IPS-20b (cell line): ENCODE measurements around the gene ATXN1.

Experiments used
- H3K27ac ChIP-seq: one replicate; pipeline ENCODE4 v1.5.1; 2013; ENCODE audit warnings: low read length
- H3K27me3 ChIP-seq: 2 replicates; pipeline ENCODE4 v1.6.1; 2013; ENCODE audit warnings: mild to moderate bottlenecking, low read length, inconsistent platforms; ENCODE audit not compliant: insufficient read depth
- H3K36me3 ChIP-seq: 2 replicates; pipeline ENCODE4 v1.6.1; 2013; ENCODE audit warnings: low read depth, mild to moderate bottlenecking, inconsistent platforms, low read length, moderate library complexity; ENCODE audit not compliant: insufficient read depth
- H3K4me1 ChIP-seq: 2 replicates; pipeline ENCODE4 v1.6.1; 2013; ENCODE audit warnings: mild to moderate bottlenecking, control low read depth, inconsistent platforms, low read length, moderate library complexity; ENCODE audit not compliant: insufficient read depth
- H3K4me3 ChIP-seq: 2 replicates; pipeline ENCODE4 v1.5.1; 2013; ENCODE audit warnings: mild to moderate bottlenecking, low read length, inconsistent platforms
- H3K9ac ChIP-seq: 2 replicates; pipeline ENCODE4 v1.6.1; 2013; ENCODE audit warnings: low read depth, mild to moderate bottlenecking, inconsistent platforms, low read length, moderate library complexity
- H3K9me3 ChIP-seq: 2 replicates; pipeline ENCODE4 v1.6.1; 2013; ENCODE audit warnings: mild to moderate bottlenecking, low read depth, low read length, inconsistent platforms; ENCODE audit not compliant: insufficient read depth

ATXN1 gene

GRCh38 chr6:16345449-16346330, 415.6 kb downstream of the ATXN1 start:
- no peak overlapping the region for H3K4me3 ChIP-seq
- H3K27me3 ChIP-seq = no peaks in the 10 kb centered on the region
- H3K9ac ChIP-seq = no peak overlapping the region
- H3K27ac ChIP-seq = no peak overlapping the region
- no peaks in the 10 kb centered on the region for H3K9me3 ChIP-seq
- H3K36me3 ChIP-seq = no peaks in the 10 kb centered on the region
- H3K4me1 ChIP-seq = peaks cover 8% of the 10 kb centered on the region; the same call in 1 of the 2 replicates

DNA sequence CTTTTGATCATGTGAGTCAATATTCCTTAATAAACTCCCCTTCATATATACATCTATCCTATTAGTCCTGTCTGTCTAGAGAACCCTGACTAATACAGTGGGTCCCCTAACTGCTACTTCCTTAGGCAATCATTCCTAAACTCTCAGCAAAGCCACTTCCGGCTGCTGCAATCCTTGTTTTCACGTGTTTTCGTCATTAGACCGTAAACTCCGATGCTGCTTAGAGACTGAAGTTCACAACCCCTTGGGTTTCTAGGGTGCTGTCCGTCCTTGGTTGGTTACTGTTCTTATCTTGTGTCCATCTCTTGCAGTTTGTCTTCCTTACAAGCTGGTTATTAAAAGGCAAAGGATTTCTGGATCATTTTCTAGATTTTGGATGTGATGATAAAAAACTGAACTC, 416.5 kb downstream of the ATXN1 start:
- no peak overlapping the region for H3K27ac ChIP-seq

DNA sequence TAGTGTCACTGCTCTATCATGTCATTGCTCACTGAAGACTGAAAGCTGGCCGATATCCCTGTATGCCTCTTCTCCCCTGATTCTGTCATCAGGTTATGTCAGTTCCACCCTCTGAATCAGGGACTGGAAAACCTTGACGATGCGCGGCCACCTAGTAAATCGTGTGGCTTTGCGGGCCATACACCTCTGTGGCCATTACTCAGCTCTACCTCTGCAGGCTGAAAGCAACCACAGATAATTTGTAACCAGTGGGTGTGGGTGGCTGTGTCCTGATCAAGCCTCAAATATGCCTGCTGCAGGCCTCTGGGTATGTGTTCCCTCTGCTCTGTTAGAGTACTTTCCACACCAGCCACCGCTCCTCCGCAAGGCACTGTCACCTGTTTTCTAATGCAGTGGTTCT, 417.7 kb downstream of the ATXN1 start:
- H3K36me3 ChIP-seq = no peaks in the 10 kb centered on the region
- H3K27ac ChIP-seq = no peak overlapping the region
- H3K4me1 ChIP-seq = peaks cover 13% of the 10 kb centered on the region; the same call in 1 of the 2 replicates
- H3K9me3 ChIP-seq = no peaks in the 10 kb centered on the region
- H3K27me3 ChIP-seq = no peaks in the 10 kb centered on the region
- H3K9ac ChIP-seq = no peak overlapping the region
- no peak overlapping the region for H3K4me3 ChIP-seq

More for the DNA sequence above, 416.5 kb downstream of the ATXN1 start:
- no peaks in the 10 kb centered on the region for H3K27me3 ChIP-seq
- peaks cover 8% of the 10 kb centered on the region; the same call in 1 of the 2 replicates for H3K4me1 ChIP-seq
- H3K4me3 ChIP-seq = no peak overlapping the region
- no peak overlapping the region for H3K9ac ChIP-seq
- no peaks in the 10 kb centered on the region for H3K36me3 ChIP-seq
- H3K9me3 ChIP-seq = no peaks in the 10 kb centered on the region

GRCh38 chr6:16339265-16339587, 422.0 kb downstream of the ATXN1 start:
- Histone ChIP-seq H3K4me1 (peaks cover 5% of the 10 kb centered on the region; the same call in 1 of the 2 replicates), H3K4me3 (no peak overlapping the region), H3K27ac (no peak overlapping the region), H3K36me3 (no peaks in the 10 kb centered on the region), H3K9ac (no peak overlapping the region), H3K27me3 (no peaks in the 10 kb centered on the region), H3K9me3 (no peaks in the 10 kb centered on the region)

GRCh38 chr6:16338577-16339264, 422.5 kb downstream of the ATXN1 start:
- Histone ChIP-seq H3K9ac (no peak overlapping the region), H3K27ac (no peak overlapping the region), H3K9me3 (no peaks in the 10 kb centered on the region), H3K27me3 (no peaks in the 10 kb centered on the region), H3K4me1 (peaks cover 5% of the 10 kb centered on the region; the same call in 1 of the 2 replicates), H3K4me3 (no peak overlapping the region), H3K36me3 (no peaks in the 10 kb centered on the region)

DNA sequence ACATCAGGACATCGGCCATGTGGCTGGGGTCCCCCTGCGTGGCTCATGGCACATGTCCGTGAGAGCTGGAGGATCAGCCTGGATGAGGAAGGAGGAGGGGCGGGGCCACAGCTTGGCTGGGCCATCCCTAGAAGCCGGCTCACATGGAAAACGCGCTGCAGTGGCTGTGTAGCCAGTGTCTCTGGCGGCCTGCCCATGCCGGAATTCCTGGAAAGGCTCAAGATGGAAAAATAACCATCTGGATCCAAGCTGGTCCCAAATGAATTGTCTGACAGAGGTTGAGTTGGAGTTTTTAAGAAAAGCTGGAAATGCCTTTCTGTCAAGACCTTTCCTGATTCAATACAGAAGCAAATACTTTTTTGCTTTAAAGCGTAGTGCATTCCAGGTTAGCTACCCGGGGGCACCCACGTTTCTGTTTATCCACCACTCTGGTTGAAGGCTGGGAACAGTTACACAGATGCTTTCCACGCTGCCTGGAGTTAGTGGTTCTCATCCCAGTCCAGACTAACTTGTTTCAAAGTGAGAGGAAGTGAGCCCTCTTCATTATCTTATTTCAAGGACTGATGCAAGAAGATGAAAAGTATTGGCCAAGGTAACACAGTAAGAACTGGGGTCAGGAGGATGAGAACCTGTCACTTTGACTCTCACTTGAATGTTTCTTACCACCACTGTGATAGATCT, 423.8 kb downstream of the ATXN1 start:
- no peak overlapping the region for H3K27ac ChIP-seq
- H3K9me3 ChIP-seq = no peaks in the 10 kb centered on the region
- no peak overlapping the region for H3K9ac ChIP-seq
- H3K27me3 ChIP-seq = no peaks in the 10 kb centered on the region
- H3K4me1 ChIP-seq = peaks cover 5% of the 10 kb centered on the region; the same call in 1 of the 2 replicates
- H3K4me3 ChIP-seq = no peak overlapping the region
- no peaks in the 10 kb centered on the region for H3K36me3 ChIP-seq

DNA sequence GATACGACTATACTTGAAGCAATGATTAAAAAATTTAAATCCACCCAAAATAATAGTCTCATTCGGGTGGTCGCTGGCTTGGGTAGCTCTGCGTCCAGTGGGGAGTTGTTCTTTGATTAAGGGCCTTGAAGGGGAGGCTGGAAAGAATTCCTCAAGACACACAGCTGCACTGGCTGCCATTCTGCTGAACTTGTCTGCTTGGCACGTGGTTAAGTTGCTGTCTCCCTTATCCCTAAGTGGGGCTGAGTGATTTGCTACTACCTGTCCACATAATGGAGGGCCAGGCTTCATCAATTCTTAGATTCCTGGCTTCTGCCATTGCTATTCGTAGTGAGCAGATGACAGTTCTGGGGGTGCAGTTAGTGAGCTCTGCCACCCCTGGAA, 424.4 kb downstream of the ATXN1 start:
- peaks cover 5% of the 10 kb centered on the region for H3K4me1 ChIP-seq
- H3K4me3 ChIP-seq = no peak overlapping the region
- no peaks in the 10 kb centered on the region for H3K9me3 ChIP-seq
- H3K9ac ChIP-seq = no peak overlapping the region
- H3K27ac ChIP-seq = no peak overlapping the region
- H3K27me3 ChIP-seq = no peaks in the 10 kb centered on the region
- no peaks in the 10 kb centered on the region for H3K36me3 ChIP-seq

GRCh38 chr6:16336056-16336818, 425.0 kb downstream of the ATXN1 start:
- Histone ChIP-seq H3K9me3 (no peaks in the 10 kb centered on the region), H3K36me3 (no peaks in the 10 kb centered on the region), H3K27ac (no peak overlapping the region), H3K9ac (no peak overlapping the region), H3K27me3 (no peaks in the 10 kb centered on the region), H3K4me3 (no peak overlapping the region), H3K4me1 (peaks cover 5% of the 10 kb centered on the region)

DNA sequence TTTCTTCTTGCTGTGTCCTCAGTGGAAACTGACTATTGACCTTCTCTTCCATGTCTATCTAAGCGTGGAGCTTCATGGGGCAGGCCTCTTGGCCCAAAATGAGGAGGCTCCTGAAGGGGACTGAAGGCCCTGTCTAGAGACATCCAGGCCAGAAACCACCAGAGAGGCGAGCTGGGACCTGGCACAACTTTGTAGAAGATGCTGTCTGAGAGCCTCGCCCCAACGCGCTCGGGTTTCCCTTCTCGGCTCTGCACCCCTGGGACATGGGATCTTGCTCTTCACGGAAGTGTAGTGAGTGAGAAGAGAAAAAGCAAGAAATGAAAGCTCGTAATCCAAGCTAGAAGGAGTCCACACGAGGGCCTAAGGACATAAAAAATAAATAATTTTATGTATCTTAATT, 426.1 kb downstream of the ATXN1 start:
- Histone ChIP-seq H3K27ac (no peak overlapping the region), H3K27me3 (no peaks in the 10 kb centered on the region)

GRCh38 chr6:16334671-16335070, 426.6 kb downstream of the ATXN1 start:
- H3K27ac ChIP-seq = no peak overlapping the region
- no peaks in the 10 kb centered on the region for H3K36me3 ChIP-seq
- no peaks in the 10 kb centered on the region for H3K27me3 ChIP-seq
- no peak overlapping the region for H3K4me3 ChIP-seq
- H3K4me1 ChIP-seq = peaks cover 5% of the 10 kb centered on the region
- H3K9ac ChIP-seq = no peak overlapping the region
- H3K9me3 ChIP-seq = no peaks in the 10 kb centered on the region

More for the DNA sequence above, 426.1 kb downstream of the ATXN1 start:
- H3K4me3 ChIP-seq = no peak overlapping the region
- H3K4me1 ChIP-seq = peaks cover 5% of the 10 kb centered on the region
- no peak overlapping the region for H3K9ac ChIP-seq
- no peaks in the 10 kb centered on the region for H3K36me3 ChIP-seq
- no peaks in the 10 kb centered on the region for H3K9me3 ChIP-seq

DNA sequence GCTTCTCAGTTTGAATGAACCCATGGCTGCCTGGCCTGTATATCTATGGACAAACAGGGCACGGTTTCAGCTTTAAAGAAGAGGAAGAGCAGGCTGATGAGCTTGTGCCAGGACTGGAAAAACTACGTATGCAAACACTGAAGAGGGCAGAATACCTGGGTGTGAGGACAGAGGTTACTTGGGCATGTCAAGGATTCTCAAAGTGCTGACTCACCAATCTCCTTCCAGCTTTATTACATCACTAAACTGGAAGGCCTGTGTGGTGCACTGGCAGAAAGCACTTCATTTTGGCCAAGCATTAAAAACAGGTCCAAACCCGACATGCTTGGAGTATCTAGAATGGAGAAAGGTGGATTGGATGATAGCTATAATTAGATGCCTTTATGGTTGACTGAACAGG, 427.7 kb downstream of the ATXN1 start:
- H3K9me3 ChIP-seq = no peaks in the 10 kb centered on the region
- no peak overlapping the region for H3K27ac ChIP-seq
- H3K4me3 ChIP-seq = no peak overlapping the region
- no peak overlapping the region for H3K9ac ChIP-seq
- no peaks in the 10 kb centered on the region; the same call in 1 of the 2 replicates for H3K4me1 ChIP-seq
- no peaks in the 10 kb centered on the region for H3K27me3 ChIP-seq
- no peaks in the 10 kb centered on the region for H3K36me3 ChIP-seq
